HT1080 (cell line): ENCODE results near the gene HNRNPA0. TPM values are rescaled to one million over a fixed set of nuclear protein-coding genes. Genes with fewer than 3 reads are reported as not detected.

Source experiments
- DNase-seq: peaks from one replicate; pipeline ENCODE4 v3.0.0-alpha.2; 2015; ENCODE audit warnings: low read depth
- total RNA-seq: library from RNA; depleted of rRNA; stranded (reverse); fragments of >200 nt; shearing (Covaris generic); gene quantifications from 2 replicates; pipeline ENCODE4 v1.2.3, GENCODE V29; 2014

The HNRNPA0 gene
- total RNA-seq, 1 experiment from 2014 or later = 21.3 TPM

- DNase-seq = no peak
Observed at GRCh38 chr5:137727623-137728022, 26.5 kb downstream of the HNRNPA0 start.

- no peak for DNase-seq
Observed at GRCh38 chr5:137724251-137724650, 29.9 kb downstream of the HNRNPA0 start.

GRCh38 chr5:137718611-137719010 is 35.6 kb downstream of the HNRNPA0 start:
- no peak for DNase-seq

- DNase-seq = no peak
Observed at GRCh38 chr5:137716337-137716736, 37.8 kb downstream of the HNRNPA0 start.

GRCh38 chr5:137715456-137715855 is 38.7 kb downstream of the HNRNPA0 start:
- no peak for DNase-seq

- no peak for DNase-seq
Observed at GRCh38 chr5:137714946-137715345, 39.2 kb downstream of the HNRNPA0 start.

GRCh38 chr5:137714494-137714893 is 39.7 kb downstream of the HNRNPA0 start:
- DNase-seq = no peak

- DNase-seq = no peak
Observed at GRCh38 chr5:137712139-137712667, 42.0 kb downstream of the HNRNPA0 start.

- no peak for DNase-seq
Observed at GRCh38 chr5:137710086-137710485, 44.1 kb downstream of the HNRNPA0 start.

GRCh38 chr5:137708796-137709559 is 45.2 kb downstream of the HNRNPA0 start:
- no peak for DNase-seq

- no peak for DNase-seq
Observed at GRCh38 chr5:137708062-137708461, 46.1 kb downstream of the HNRNPA0 start.

- DNase-seq = peak; percentile 89
Observed at GRCh38 chr5:137706841-137707240, 47.3 kb downstream of the HNRNPA0 start.

GRCh38 chr5:137705106-137705505 is 49.1 kb downstream of the HNRNPA0 start:
- DNase-seq = no peak

GRCh38 chr5:137703565-137703964 is 50.6 kb downstream of the HNRNPA0 start:
- no peak for DNase-seq

- no peak for DNase-seq
Observed at GRCh38 chr5:137700282-137700680, 53.9 kb downstream of the HNRNPA0 start.

GRCh38 chr5:137699336-137700281 is 54.6 kb downstream of the HNRNPA0 start:
- DNase-seq = no peak

- DNase-seq = peak; percentile 63
Observed at GRCh38 chr5:137696481-137696880, 57.7 kb downstream of the HNRNPA0 start.

- no peak for DNase-seq
Observed at GRCh38 chr5:137695651-137696428, 58.3 kb downstream of the HNRNPA0 start.
